ENCODE results near the gene GTF2E1.

DNA sequence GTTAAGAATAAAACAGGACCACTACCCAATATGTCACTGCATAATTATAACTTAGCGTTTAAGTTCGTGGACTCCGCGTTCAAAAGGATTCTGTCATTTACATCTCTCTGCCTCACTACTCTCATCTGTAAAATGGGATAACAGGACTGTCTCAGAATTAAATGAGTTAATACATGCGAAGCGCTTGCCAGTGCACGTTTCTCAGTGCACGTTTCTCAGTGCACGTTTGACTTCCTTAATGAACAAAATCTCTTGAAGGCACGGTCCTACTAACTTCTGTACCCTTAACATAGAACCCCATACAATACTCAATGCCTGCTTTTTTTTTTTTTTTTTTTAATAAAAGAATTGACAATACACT is 727 bp upstream of the GTF2E1 start:
- TF ChIP-seq POLR2AphosphoS5 (IDR thresholded peaks at IDR 0.05) = no peak
- TF ChIP-seq, protein P1, sequence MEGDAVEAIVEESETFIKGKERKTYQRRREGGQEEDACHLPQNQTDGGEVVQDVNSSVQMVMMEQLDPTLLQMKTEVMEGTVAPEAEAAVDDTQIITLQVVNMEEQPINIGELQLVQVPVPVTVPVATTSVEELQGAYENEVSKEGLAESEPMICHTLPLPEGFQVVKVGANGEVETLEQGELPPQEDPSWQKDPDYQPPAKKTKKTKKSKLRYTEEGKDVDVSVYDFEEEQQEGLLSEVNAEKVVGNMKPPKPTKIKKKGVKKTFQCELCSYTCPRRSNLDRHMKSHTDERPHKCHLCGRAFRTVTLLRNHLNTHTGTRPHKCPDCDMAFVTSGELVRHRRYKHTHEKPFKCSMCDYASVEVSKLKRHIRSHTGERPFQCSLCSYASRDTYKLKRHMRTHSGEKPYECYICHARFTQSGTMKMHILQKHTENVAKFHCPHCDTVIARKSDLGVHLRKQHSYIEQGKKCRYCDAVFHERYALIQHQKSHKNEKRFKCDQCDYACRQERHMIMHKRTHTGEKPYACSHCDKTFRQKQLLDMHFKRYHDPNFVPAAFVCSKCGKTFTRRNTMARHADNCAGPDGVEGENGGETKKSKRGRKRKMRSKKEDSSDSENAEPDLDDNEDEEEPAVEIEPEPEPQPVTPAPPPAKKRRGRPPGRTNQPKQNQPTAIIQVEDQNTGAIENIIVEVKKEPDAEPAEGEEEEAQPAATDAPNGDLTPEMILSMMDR (IDR thresholded peaks at IDR 0.05) = no peak
- TF ChIP-seq POLR2A (IDR thresholded peaks at IDR 0.05) = no peak
